Mucosa of descending colon (tissue), 3 donors: Measurements from ENCODE around the gene ZCWPW1. TPM values are rescaled to one million over a fixed set of nuclear protein-coding genes. Genes with fewer than 3 reads are reported as not detected.
A peak's percentile ranks its signal among the peaks of the same experiment; 100 is the strongest.

Experiments used
- ATAC-seq: fragments of 200-7000 bp; cut with Tn5 transposase; one replicate; pipeline ENCODE4 v1.9.1; 2020; ENCODE audit warnings: mild to moderate bottlenecking, moderate library complexity
- DNase-seq, 3 donors: peaks; one replicate each; pipeline ENCODE4 v3.0.0-alpha.2; 2020
- H3K36me3 ChIP-seq: fragments of 200-600 bp; one replicate; pipeline ENCODE4 v1.8.0; 2021; ENCODE audit warnings: low read depth, mild to moderate bottlenecking
- H3K4me1 ChIP-seq: fragments of 200-600 bp; one replicate; pipeline ENCODE4 v1.8.0; 2021; ENCODE audit warnings: low read depth, mild to moderate bottlenecking
- H3K4me3 ChIP-seq: fragments of 200-600 bp; one replicate; pipeline ENCODE4 v1.8.0; 2021; ENCODE audit warnings: mild to moderate bottlenecking
- H3K9me3 ChIP-seq: fragments of 200-600 bp; one replicate; pipeline ENCODE4 v1.8.0; 2021; ENCODE audit warnings: mild to moderate bottlenecking
- CTCF ChIP-seq: fragments of 200-600 bp; IDR thresholded peaks from one replicate; pipeline ENCODE4 v1.8.0; 2022; ENCODE audit warnings: antibody characterized with exemption, mild to moderate bottlenecking
- intact Hi-C, 2 donors: fragments of 100-400 bp; cut with DNase I in 1 of 2; cut with micrococcal nuclease in 1 of 2; formaldehyde crosslinking; loops; one replicate each; pipeline versions ENCODE4 v1.11.0 to v1.11.1; 2022; cut with DNase I, micrococcal nuclease
- total RNA-seq, 3 donors: library from RNA; stranded (reverse); fragmentation: NEBNext Ultra II Directional in 2 of 3; extraction: Animal tissue kit (Norgen Biotek cat#: 25700) in 2 of 3; gene quantifications; one replicate each; pipeline versions ENCODE4 v1.2.1 to v1.2.4, GENCODE V29; 2021 to 2023
- donor health status: DM: no; HTN: no; CAD: no; lungs with moderate emphysema.
- donor health status: DM: no; HTN: no; CAD: no.
- donor health status: DM: no; HTN: yes; CAD: no.

Gene ZCWPW1
- total RNA-seq, 3 donors from 2014 or later: 1.8 to 6.1 (median 2.3) TPM

- no peak for TF ChIP-seq CTCF
- H3K9me3 ChIP-seq: no peaks in the 10 kb centered on the region
- peaks cover 38% of the 10 kb centered on the region for H3K4me1 ChIP-seq
- DNase-seq (peak in 2 of 3 donors; percentile 47 to 62), ATAC-seq (no peak)
- intact Hi-C loops: no loop called here
- H3K4me3 ChIP-seq: no peak overlapping the region
- peaks cover 7% of the 10 kb centered on the region for H3K36me3 ChIP-seq
These were observed 2.8 kb upstream of the ZCWPW1 start for GRCh38 chr7:100431286-100431735.

GRCh38 chr7:100430493-100431285 is 2.2 kb upstream of the ZCWPW1 start:
- no peak for ATAC-seq
- peak overlapping the region; percentile 75 for H3K4me3 ChIP-seq
- intact Hi-C loops: no loop called here
- H3K9me3 ChIP-seq: no peaks in the 10 kb centered on the region
- peaks cover 7% of the 10 kb centered on the region for H3K36me3 ChIP-seq
- TF ChIP-seq CTCF: no peak
- H3K4me1 ChIP-seq: peaks cover 38% of the 10 kb centered on the region
- peak; percentile 38 to 70 (median 54) for DNase-seq

GRCh38 chr7:100429637-100430492 is 1.4 kb upstream of the ZCWPW1 start, which contains the start of gene MEPCE:
MEPCE (plus strand) TSS chr7:100429831; CDS start chr7:100430019, 188 bp downstream.
- H3K36me3 ChIP-seq: peaks cover 7% of the 10 kb centered on the region
- intact Hi-C loops: loop anchor here in 1 of 2 donors (5.0 kb wide), 1 partner anchor 298 kb away; no protein-coding TSS in a partner anchor
- H3K9me3 ChIP-seq: no peaks in the 10 kb centered on the region
- peaks cover 33% of the 10 kb centered on the region for H3K4me1 ChIP-seq
- H3K4me3 ChIP-seq: peak within 1 kb of the TSS; percentile 75
- no peak for TF ChIP-seq CTCF
- ATAC-seq (peak; percentile 63), DNase-seq (peak; percentile 97 to 98 (median 98))

GRCh38 chr7:100428967-100429636 is 599 bp upstream of the ZCWPW1 start:
- TF ChIP-seq CTCF: no peak
- peak; percentile 100 for DNase-seq
- intact Hi-C loops: loop anchor here in 1 of 2 donors (5.0 kb wide), 1 partner anchor 297 kb away; no protein-coding TSS in a partner anchor
- ATAC-seq: peak; percentile 82
- H3K36me3 ChIP-seq: peaks cover 7% of the 10 kb centered on the region
- no peaks in the 10 kb centered on the region for H3K9me3 ChIP-seq
- H3K4me1 ChIP-seq: peaks cover 26% of the 10 kb centered on the region
- peak overlapping the region; percentile 75 for H3K4me3 ChIP-seq

GRCh38 chr7:100427762-100428198 is 723 bp downstream of the ZCWPW1 start:
- H3K9me3 ChIP-seq: no peaks in the 10 kb centered on the region
- peaks cover 24% of the 10 kb centered on the region for H3K4me1 ChIP-seq
- DNase-seq (no peak), ATAC-seq (no peak)
- intact Hi-C loops: loop anchor here in 1 of 2 donors (5.0 kb wide), 1 partner anchor 295 kb away; no protein-coding TSS in a partner anchor
- peaks cover 7% of the 10 kb centered on the region for H3K36me3 ChIP-seq
- no peak overlapping the region for H3K4me3 ChIP-seq
- no peak for TF ChIP-seq CTCF
